SH-SY5Y (cell line): ENCODE measurements around the gene PLXDC2.

ENCODE experiments used
- GATA2 ChIP-seq: IDR thresholded peaks from 2 replicates; pipeline ENCODE4 v1.6.1; 2011; ENCODE audit warnings: mild to moderate bottlenecking, low read depth, low read length
- GATA3 ChIP-seq: IDR thresholded peaks from 2 replicates; pipeline ENCODE4 v1.6.1; 2011; ENCODE audit warnings: low read depth, mild to moderate bottlenecking, low read length, moderate library complexity

GRCh38 chr10:19911886-19912285 is 95.7 kb downstream of the PLXDC2 start:
- no peak for TF ChIP-seq GATA2
- no peak for TF ChIP-seq GATA3
